GM19372 (cell line): ENCODE measurements around the gene PLCH2.
"Not testable (repeated sequence)": the region's sequence is repeated elsewhere in the genome, so short reads cannot be mapped to it uniquely, and the experiment has no call there.

Experiments
- ATAC-seq: cut with Tn5 transposase; IDR thresholded peaks from one replicate; pipeline ENCODE4 v1.9.1; 2021; ENCODE audit warnings: mild to moderate bottlenecking, low read depth, moderate library complexity; ENCODE audit not compliant: unreplicated experiment

PLCH2 gene

DNA sequence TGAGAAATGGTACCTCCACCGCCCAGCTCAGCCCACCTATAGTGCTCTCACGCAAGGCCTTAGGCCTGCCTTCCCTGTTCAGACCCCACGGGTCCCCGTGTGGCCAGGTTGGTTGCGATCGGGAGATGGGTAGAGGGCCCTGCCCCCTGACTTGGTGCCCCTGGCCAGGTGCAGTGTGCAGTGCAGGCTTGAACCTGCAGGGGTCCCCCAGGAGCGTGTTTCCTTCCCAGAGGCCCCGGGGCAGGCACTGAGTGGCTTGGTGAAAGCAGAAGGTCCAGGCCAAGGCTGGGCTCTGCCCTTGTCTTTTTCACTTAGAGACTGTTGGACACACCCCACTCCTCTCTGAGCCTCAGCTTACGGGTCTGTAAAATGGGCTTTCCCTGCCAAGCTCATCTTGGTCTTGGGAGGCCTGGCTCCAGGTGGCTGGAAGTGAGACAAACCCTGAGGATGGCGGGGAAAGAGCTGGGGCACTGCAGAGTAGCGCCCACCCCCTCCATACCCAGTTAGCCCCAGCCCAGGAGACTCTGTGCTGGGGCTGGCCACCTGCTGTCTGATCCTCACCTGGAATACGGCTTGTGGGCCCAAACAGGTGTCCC, 63.3 kb downstream of the PLCH2 start:
- no peak for ATAC-seq

DNA sequence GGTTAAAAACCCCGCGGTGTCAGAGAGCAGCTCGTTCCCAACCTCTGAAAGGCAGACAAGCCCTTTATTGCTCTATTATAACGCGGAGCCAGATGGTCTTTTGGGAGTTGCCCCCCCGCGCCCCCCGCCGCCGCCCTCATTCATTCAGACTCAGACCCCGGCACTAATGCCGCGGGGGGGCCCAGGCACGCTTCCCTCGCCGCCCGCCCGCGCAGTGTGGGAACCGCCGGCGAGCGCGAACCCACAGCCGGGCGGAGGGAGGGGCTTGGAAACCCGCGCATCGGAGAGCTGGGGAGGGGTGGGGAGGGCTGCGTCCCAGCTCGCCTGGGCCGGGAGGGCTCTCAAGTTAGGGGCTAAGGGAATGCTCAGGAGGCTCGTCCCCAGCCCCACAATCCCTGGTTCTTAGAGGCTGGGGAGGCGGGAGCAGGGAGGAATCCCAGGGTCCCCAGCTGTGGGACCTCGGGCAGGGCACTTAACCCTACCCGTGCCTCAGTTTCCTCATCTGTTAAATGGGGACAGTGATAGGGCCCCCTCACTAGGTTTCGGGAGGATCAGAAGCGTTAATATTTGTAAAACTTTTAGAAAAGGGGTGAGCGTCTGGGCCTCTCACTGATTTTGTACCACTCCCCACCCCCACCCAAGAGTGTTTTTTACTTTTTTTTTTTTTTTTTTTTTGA, 64.9 kb downstream of the PLCH2 start:
- no peak for ATAC-seq

DNA sequence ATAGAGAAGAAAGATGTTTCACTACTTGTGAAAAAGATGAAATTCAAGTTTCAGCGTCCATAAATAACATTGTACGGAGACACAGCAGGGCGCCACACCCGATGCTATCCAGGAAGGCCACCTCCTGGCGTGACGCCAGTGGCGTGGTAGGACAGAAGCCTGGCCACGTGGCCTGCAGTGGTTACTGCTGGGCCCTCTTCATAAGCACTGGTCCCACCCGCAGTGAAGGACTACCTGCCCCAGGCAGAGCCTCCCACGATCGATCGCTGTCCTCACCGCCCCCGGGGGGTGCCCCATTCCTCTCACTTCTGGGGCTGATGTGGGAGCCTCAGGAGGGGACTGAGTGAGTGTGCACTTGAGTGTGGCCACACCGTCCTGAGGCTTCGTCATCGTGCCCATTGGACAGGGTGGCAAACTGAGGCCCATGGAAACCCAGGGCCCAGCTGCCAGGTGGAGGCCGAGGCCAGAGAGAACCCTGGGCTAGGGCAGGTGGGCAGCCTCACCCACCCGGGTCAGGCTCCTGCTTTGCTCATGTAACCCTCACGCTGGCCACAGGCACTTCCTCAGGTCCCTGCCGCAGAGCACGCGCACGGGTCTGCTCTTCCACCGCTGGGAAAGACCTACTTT, 65.6 kb downstream of the PLCH2 start:
- no peak for ATAC-seq

DNA sequence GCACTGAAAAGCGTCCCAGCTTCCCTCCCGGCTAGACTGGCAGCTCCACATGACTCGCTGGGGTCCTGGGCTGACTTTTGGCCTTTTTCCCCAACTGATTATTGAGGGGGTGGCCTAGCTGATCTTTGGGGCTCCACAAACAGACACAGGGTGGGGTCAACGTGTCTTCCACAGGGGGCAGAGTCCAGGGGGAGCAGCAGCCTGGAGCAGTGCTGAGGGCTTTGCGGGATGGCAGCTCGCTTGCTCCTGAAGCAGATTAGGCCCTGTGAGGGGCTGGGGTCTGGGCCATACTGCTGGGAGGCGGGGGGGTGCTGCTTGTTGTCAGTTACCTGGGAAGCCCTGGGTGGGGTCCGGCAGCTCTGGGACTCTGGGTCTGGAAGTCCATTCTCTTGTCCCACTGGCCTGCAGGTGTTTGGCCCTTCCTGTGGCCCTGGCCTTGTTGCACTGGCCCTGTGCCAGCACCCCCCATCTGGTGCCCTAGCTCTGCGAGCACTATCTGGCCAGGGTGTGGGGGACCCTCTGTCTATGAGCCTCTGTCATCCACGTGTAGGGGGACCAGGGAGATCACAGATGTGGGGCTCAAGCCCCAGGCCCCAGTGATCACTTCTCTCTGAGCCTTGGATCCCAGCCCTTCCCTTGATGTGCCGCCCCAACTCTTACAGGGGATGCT, 66.3 kb downstream of the PLCH2 start:
- no peak for ATAC-seq

DNA sequence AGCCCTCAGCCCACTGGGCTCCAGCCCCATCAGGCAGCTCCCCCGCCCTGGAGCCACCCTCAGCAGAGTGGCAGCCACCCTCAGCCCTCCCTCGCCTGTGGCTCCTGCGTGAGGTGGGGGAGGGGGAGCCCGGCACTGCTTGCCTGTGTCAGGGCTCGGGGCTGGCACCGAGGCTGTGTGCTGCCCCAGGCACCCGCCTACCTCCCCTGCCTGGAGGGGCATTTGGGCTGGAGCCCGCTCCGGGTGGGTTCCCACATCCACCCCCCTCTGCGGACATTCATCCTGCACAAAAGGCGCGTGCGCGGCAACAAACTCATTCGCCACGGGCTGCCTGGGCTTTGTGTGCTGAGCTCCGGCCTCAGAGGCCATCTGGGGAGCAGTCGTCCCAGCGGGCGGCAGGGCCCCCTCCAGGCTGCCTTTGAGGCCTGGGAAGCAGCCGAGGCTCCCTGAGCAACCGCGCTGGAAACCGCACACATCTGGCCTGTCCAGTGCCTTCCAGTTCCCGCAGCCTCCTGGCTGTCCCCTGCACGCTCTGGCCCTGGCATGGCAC, 67.5 kb downstream of the PLCH2 start:
- no peak for ATAC-seq

DNA sequence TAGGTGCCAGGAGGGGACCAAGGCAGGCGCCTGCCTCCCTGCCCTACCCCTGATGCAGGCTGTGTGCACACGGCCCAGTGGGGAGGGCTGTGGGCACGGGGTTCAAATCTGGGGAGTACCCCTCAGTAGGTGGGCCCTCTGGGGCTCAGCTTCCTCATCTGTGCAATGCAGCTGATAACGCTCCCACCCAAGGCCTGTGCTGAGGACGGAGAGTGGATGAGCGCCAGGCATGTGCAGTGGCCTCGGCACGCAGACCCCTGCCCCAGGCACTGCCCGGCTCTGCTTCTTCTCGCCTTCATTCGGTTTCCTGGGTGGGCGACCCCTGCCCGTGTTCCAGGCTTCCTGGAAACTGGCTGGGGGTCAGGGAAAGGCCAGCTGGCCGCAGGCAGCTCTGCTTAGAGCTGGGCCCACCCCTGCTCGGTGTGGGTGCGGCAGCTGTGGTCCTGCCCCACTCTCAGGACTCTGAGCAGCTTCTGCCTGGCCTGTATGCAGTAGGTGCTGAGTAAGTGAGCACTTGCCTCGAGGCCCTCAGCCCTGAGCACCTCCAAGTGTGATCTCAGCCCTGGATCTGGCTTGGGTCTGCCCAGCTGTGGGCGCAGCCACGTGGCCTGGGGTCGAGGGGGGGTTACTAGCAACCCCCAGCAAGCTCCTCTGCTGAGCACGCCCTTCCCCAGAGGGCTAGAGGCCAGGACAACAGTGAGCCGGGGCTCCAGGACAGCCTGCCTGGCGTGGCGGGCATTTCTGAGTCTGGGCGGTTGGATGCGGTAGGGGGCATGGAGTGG, 68.2 kb downstream of the PLCH2 start:
- no peak for ATAC-seq

DNA sequence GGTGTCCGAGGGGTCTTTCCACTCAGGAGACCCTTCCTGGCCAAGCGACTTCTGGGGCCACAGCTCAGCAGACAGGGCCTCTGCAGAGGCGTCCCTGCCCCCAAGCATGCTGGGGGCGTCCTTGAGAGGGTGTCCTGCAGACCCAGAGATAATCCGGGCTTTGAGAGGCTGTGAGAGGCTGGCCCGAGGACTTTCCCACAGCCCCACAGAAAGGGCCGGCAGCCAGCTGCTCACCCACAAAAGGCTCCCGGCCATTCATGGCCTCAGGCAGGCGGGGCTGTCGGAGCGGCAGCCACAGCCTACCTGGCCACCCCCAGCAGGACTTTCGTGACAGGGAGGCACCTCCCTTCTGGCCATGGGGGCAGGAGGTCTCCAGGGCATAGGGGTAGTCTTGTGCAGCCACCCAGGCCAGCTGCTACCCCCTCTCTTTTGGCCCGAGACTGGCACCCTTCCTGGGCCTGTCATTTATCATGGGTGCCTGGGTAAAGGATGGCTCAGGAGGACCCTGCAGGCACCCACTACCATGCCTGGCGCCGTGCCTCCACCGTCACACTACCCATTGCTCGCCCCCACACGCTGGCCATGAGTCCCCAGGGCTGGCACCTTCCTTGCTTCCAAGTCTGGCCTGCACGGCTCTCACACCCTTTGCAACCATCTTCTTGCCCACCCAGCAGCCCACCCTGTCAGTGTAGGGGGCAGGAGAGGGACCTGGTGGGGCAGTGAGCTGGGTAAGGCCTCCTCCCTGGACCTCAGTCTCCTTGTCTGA, 69.0 kb downstream of the PLCH2 start:
- ATAC-seq, result no peak

DNA sequence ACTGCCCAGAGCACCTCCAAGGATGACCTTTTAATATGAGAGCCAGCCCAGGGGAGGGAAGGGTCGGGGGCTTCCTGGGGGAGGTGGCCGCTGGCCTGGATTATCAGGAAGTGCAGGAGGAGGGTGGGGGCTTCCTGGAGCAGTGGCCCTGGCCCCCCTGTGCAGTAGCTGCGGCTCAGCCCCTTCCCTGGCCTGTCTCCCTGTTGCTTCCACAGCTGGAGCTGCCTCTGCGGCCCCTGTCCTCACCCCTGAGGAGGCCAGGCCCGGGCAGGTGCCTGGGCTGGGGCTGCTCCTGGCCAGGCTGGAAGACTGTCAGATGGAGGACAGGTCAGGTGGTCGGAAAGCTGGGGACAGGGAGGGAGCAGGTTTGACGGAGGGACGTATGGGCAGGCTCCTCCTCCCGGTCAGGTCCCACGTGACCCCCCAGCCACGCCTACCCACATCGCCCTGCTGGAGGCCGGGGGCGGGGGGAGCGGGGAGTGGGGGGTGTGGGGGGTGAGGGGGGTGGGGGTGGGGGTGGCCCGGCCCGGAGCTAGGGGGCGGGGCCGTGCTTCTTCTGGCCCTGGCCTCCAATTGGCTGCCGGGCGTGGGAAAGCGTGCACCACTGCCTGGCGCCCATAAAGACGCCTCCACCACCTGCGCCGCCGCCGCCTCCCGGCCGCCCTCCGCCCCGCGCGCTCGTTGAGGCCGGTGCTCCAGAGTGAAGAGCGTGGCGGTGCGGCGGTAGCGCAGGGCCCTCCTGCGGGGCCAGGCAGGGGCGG, 69.8 kb downstream of the PLCH2 start:
- ATAC-seq, result peak; percentile 39

DNA sequence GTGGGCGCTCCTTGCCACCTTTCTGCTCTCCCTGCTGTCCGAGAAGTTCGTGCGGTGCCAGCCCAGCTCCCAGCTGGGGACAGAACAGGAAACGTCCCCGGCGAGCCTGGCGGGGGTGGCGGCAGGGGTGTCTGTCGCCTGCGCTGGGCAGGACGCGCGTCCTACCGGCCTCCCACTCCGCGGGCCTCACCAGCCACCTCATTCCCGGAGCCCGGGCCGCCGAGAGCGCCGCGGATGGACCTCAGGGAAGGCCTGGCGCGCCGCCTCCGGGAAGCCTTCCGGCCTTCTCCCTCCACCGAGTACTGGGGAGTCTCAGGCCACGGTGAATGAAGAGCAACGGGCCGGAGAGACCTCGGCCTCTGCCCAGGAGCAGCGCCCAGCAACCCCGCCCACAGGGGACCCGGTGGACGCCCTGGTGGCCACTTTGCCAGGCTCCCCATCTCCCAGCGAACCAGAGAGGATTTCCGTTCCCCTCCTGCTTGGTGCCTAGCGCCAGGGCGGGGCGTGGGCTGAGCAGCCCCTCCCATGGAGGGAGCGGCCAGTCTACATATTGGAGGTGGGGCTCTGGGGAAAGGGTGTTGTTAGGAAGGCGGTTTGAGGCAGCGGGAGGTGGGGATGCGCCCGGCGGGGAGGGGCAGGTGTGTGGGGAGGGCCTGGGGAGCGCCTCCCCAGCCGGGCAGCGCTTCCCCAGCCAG, 70.6 kb downstream of the PLCH2 start:
- peak; percentile 28 for ATAC-seq

DNA sequence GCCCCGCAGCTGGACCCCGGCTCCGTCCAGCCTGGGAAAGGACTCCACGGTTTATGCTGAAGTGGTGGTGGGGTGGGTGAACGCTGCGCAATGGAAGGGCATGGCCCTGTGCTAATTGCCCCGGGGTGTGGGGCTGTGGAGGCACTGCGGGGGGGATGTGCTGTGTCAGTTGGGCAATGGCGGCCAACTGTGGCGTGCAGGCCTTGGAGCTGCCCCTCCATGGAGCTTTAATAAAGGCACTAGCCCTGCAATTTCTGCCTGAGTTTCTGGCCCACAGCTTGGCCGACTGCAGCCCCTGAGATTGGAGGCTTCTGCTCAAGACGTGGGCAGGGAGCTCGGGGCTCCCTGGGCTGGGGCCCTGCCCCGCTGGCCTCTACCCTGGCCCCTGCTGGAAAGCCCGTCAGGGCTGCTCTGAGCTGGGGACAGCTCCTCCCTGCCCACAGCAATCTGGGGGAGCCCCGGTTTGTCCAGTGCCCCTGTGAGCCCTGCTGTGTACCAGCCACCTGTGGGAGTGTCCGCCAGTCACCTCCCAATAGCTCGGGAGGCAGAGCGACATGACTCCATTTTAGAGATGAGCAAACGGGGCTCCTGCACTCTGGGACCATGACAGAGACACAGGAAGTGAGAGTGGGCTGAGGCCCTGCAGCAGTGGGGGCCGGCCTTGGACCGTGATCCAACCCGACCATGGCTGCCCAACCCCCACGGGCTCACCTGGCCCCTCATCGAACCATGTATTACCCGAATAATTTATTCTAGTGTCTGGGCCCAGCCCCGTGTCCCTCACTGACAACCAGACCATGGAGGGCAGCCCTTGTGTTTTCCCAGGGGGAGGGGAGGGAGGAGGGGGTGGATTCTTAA, 71.3 kb downstream of the PLCH2 start:
- ATAC-seq, result no peak

DNA sequence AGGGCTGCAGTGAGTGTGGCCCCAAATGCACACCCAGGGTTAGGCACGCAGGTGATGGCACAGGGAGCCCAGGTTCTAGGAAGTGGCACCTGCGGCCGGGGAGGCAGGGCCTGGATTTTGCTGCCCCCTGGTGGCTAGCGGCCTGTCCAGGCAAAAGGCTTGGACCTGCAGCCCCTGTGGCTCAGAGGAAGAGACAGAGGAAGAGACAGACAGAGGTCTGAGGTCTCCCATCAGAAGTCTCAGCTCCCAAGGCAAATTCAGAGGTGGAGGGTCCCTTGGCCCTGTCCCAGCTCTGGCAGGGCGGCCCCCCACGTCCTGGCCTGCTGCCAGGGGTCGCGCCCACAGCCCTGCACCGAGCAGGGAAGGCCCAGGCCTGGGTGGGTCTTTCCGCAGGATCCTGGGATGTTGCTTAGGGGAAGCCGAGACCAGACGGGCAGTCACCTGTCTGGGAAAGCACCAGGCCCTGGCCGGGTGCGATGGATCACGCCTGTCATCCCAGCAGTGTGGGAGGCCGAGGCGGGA, 72.0 kb downstream of the PLCH2 start:
- ATAC-seq, result no peak

DNA sequence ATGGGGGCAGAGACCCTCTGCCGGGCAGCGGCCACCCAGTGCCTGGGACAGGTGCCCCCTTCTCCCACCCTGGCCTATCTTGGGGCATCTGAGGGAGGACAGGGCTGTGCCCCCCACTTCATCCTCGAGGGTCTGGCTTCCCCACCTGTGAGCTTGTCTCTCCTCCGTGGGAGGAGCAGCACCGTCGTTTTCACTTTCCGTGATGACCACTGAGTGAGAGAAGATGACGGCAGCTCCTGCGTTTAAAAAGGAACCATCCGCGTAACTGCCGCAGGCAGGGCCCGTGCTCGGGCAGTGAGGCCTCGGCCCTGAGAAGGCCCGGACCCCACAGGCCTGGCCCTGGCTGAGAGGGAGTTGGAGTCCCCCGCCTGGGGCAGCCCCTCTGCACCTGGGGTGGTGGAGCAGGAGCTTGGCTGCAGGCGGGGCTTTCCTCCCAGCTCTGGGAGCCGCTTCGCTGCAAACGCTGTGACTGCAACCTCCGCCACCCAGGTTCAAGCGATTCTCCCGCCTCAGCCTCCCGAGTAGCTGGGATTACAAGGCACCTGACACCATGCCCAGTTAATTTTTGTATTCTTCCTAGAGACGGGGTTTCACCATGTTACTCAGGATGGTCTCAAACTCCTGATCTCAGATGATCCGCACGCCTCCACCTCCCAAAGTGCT, 73.4 kb downstream of the PLCH2 start:
- not testable (repeated sequence) for ATAC-seq

DNA sequence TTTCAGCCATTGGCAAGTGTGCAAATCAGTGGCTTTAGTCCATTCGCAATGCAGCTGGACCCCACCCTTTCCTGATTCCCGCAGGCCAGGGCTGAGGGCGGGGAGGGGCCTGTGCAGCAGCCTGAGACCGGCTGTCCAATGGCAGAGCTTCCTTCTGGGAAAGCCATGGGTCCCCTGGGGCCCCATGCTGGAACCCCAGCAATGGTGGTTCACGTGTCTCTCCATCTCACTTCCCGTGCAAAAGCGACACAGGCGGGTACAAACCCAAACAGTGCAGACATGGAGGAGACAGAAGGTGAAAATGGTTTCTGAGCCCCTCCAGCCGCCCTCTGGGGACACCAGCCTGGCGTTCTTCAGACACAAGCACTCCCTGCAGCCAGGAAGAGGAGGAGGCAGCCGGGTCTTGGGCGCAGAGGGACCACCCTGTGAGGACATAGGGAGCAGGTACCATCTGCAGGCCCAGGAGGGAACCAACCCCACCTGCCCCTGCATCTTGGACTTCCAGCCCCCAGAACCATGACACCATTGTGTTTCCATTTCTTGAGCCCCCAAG, 74.3 kb downstream of the PLCH2 start:
- not testable (repeated sequence) for ATAC-seq

DNA sequence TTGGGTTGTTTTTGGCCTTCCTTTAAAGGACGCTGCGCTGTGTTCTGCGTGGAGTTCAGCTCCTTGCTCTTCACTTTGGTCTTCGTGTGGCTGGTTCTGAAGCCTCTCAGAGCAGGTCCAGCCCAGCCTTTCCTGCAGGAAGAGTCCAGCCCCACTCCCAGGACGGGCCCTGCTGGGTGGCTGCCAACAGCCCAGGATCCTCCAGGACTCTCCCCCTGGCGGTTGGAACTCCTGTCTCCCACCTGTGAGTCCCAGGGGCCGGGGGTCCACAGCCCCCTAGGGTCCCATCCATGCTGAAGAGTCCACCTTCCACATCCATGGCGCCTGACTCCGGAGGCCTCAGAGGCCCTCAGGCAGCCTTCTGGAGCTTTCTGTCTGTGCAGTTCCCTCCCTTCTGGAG, 75.5 kb downstream of the PLCH2 start:
- not testable (repeated sequence) for ATAC-seq

DNA sequence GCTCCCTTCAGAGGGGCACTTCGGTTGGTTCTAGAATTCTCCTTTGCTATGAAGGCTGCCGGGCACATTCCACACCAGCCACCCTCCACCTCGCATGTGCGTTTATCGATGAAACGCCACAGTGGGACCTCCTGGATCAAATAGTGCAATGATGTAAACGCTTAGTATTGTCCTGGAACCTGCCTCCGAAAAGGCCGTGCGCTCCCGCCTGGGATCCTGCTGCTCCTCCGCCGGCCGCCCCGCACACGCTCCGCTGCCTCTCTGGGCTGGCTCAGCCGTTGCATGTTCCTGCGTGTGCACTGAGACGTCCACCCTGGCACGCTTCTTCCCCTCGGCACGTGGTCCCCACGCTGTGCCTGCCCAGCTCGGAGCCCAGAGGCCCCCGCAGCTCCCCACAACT, 76.1 kb downstream of the PLCH2 start:
- no peak for ATAC-seq

DNA sequence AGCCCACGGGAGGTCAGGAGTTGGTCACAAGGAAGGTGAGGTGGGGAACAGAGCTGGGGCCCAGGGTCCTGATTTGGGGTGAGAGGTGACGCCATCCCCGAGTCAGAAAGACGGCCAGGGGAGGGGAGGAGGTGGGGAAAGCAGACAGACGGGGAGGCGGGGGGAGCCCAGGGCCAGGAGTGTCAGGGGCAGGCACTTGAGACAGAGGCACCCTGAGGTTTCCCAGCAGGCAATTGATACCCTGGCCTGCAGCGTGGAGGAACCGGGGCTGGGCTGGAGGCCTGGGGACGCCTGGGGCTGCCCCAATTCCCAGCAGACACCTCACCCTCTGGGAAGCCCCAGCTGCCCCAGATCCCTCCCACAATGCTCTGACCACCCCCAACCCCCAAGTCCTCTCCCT, 77.0 kb downstream of the PLCH2 start:
- not testable (repeated sequence) for ATAC-seq
